PFSK-1 (cell line): Measurements from ENCODE around the gene PTPN21.

Experiments
- POLR2AphosphoS5 ChIP-seq: IDR thresholded peaks from 2 replicates; pipeline ENCODE4 v1.6.1; 2012; ENCODE audit warnings: low read depth, mild to moderate bottlenecking, control low read depth, low read length, moderate library complexity
- SIN3A ChIP-seq: IDR thresholded peaks from 2 replicates; pipeline ENCODE4 v1.6.1; 2012; ENCODE audit warnings: mild to moderate bottlenecking, low read length, moderate library complexity, borderline replicate concordance; ENCODE audit not compliant: insufficient read depth
- TAF1 ChIP-seq: IDR thresholded peaks from 2 replicates; pipeline ENCODE4 v1.6.1; 2012; ENCODE audit warnings: low read length, control low read depth, borderline replicate concordance; ENCODE audit not compliant: insufficient read depth
- TF ChIP-seq, protein P1 (sequence below), 2 experiments: IDR thresholded peaks; 2 replicates each; pipeline versions ENCODE4 v1.6.1 to v1.8.0; 2011 to 2012; ENCODE audit warnings: low read depth in 2 of 2, low read length in 2 of 2, control low read depth in 1 of 2, inconsistent platforms in 1 of 2, mild to moderate bottlenecking in 1 of 2, moderate library complexity in 1 of 2; ENCODE audit not compliant: insufficient read depth in 1 of 2

DNA sequence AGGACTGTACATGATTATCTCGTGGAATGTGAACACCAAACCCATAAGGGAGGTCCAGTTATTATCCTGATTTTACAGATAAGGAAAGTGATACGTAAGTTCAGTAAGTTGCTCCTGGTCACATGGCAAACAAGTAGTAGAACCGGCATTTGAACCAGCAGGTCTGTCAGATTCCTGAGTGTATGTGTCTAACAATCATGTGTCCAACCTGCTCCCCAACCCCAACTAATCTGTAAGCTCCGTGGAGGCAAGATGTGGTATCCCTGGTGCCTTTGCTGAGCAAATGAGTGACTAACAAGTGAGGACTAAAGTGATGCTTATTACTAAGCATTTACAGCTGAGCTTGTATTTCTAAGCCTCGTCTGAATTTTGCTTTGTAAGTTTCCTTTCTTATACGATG is 65.9 kb downstream of the PTPN21 start:
- no peak for TF ChIP-seq TAF1
- no peak for TF ChIP-seq POLR2AphosphoS5
- no peak for TF ChIP-seq SIN3A
- TF ChIP-seq, protein P1, sequence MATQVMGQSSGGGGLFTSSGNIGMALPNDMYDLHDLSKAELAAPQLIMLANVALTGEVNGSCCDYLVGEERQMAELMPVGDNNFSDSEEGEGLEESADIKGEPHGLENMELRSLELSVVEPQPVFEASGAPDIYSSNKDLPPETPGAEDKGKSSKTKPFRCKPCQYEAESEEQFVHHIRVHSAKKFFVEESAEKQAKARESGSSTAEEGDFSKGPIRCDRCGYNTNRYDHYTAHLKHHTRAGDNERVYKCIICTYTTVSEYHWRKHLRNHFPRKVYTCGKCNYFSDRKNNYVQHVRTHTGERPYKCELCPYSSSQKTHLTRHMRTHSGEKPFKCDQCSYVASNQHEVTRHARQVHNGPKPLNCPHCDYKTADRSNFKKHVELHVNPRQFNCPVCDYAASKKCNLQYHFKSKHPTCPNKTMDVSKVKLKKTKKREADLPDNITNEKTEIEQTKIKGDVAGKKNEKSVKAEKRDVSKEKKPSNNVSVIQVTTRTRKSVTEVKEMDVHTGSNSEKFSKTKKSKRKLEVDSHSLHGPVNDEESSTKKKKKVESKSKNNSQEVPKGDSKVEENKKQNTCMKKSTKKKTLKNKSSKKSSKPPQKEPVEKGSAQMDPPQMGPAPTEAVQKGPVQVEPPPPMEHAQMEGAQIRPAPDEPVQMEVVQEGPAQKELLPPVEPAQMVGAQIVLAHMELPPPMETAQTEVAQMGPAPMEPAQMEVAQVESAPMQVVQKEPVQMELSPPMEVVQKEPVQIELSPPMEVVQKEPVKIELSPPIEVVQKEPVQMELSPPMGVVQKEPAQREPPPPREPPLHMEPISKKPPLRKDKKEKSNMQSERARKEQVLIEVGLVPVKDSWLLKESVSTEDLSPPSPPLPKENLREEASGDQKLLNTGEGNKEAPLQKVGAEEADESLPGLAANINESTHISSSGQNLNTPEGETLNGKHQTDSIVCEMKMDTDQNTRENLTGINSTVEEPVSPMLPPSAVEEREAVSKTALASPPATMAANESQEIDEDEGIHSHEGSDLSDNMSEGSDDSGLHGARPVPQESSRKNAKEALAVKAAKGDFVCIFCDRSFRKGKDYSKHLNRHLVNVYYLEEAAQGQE (IDR thresholded peaks at IDR 0.05; ENCODE audit: insufficient read depth in 1 of 2, low read depth in 2 of 2, low read length in 2 of 2), result no peak
